ENCODE measurements around the gene SUPT20H. TPM values are rescaled to one million over a fixed set of nuclear protein-coding genes. Genes with fewer than 3 reads are reported as not detected.

SUPT20H gene
- total and polyA plus RNA-seq, 2 donors (not counting 3 experiments of a cell fraction or from before 2014, with no cell fraction given), result 47.2 to 70.7 TPM

- Histone ChIP-seq H3K9me3 (replicated peaks; ENCODE audit: control insufficient read depth, insufficient read depth, low read length) (no peaks in the 10 kb centered on the region), H3K9ac (replicated peaks; ENCODE audit: extremely low read depth, insufficient read depth, low read length) (peak overlapping the region; percentile 98), H3K36me3 (ENCODE audit: control insufficient read depth in 2 of 2, extremely low read depth in 1 of 2, insufficient read depth in 2 of 2, low read length in 2 of 2) (peaks cover 0 to 11% of the 10 kb centered on the region in 2 experiments), H3K4me3 (replicated peaks in 1 of 3; ENCODE audit: insufficient read depth in 1 of 3, low read depth in 1 of 3, low read length in 3 of 3) (peak overlapping the region; percentile 89 to 97 (median 94)), H3K27ac (ENCODE audit: insufficient read depth, low read depth, low read length) (peak overlapping the region; percentile 94), H2AFZ (ENCODE audit: low read depth, low read length) (peak overlapping the region; percentile 88), H3K9me1 (replicated peaks; ENCODE audit: control insufficient read depth, extremely low read depth, insufficient read depth, low read length) (no peaks in the 10 kb centered on the region), H3K79me2 (ENCODE audit: control insufficient read depth, insufficient read depth, low read length) (peaks cover 58% of the 10 kb centered on the region), H4K20me1 (replicated peaks; ENCODE audit: control insufficient read depth, extremely low read depth, insufficient read depth, low read length) (no peaks in the 10 kb centered on the region), H3K4me1 (ENCODE audit: control insufficient read depth, extremely low read depth, insufficient read depth, low read length) (peaks cover 21% of the 10 kb centered on the region), H3K27me3 (ENCODE audit: control insufficient read depth in 2 of 2, insufficient read depth in 2 of 2, low read length in 2 of 2) (no peaks in the 10 kb centered on the region), H3K4me2 (ENCODE audit: insufficient read depth, low read length) (peak overlapping the region; percentile 66)
- TSS peak; percentile 27 for BruUV-seq (replicated peaks)
- TF ChIP-seq POLR2AphosphoS5 (IDR thresholded peaks at IDR 0.05; ENCODE audit: insufficient read depth, low read depth, low read length), result no peak
- no peak for TF ChIP-seq POLR2A (IDR thresholded peaks at IDR 0.05; ENCODE audit: low read depth, low read length)
- TF ChIP-seq CTCF (IDR thresholded peaks at IDR 0.05; ENCODE audit: extremely low read depth in 1 of 2, insufficient read depth in 1 of 2, low read depth in 1 of 2, low read length in 2 of 2), result no peak
- no peak for TF ChIP-seq FOS (IDR thresholded peaks at IDR 0.05; ENCODE audit: borderline replicate concordance, insufficient read depth, low read length)
- no peak for TF ChIP-seq EZH2 (IDR thresholded peaks at IDR 0.05; ENCODE audit: borderline replicate concordance, low read depth, low read length, severe bottlenecking)
- TF ChIP-seq JUN (IDR thresholded peaks at IDR 0.05; ENCODE audit: borderline replicate concordance, insufficient read depth, insufficient read length, low read depth), result no peak
- no peak for TF ChIP-seq GATA2 (IDR thresholded peaks at IDR 0.05; ENCODE audit: insufficient read depth, insufficient read length, low read depth, low read length)
- TF ChIP-seq MYC (IDR thresholded peaks at IDR 0.05; ENCODE audit: low read depth, low read length), result no peak
- no peak for TF ChIP-seq MAX (IDR thresholded peaks at IDR 0.05; ENCODE audit: insufficient read depth, insufficient read length)
- intact Hi-C loops (cut with micrococcal nuclease), result loop anchor here (1.0 to 2.0 kb wide), 2 partner anchors 61 to 78 kb away; partner anchors contain the start of genes SMAD9 and SUPT20H
- CTCF ChIA-PET, result interaction anchor here (0.7 to 2.6 kb wide), 5 partner anchors 14 to 1019 kb away, joined by 3 to 8 read pairs (median 3); no protein-coding TSS in a partner anchor
- no peak for FAIRE-seq
- dilution Hi-C loops (cut with MboI; ENCODE audit: extremely low pct_ligation_motif_present, low sequenced_read_pairs), result loop anchor here (25.0 kb wide), 1 partner anchor 136 kb away; no protein-coding TSS in a partner anchor
- no peak for DNase-seq (ENCODE audit: low read depth, low spot score)
- POLR2A ChIA-PET, result no interaction called here
Measured at GRCh38 chr13:36998624-36999041, 60.9 kb downstream of the SUPT20H start.
